CD1c-positive myeloid dendritic cell (primary cell): ENCODE measurements around the gene ACTN4.

Experiments used
- DNase-seq: peaks from one replicate; pipeline ENCODE4 v3.0.0-alpha.2; 2016; ENCODE audit errors: extremely low spot score

ACTN4 gene

GRCh38 chr19:38635483-38636399 is 11.7 kb upstream of the ACTN4 start:
- no peak for DNase-seq

GRCh38 chr19:38638461-38638860 is 9.0 kb upstream of the ACTN4 start:
- no peak for DNase-seq

- no peak for DNase-seq
Measured at GRCh38 chr19:38639679-38640078, 7.8 kb upstream of the ACTN4 start.

- DNase-seq = no peak
Measured at GRCh38 chr19:38640368-38640767, 7.1 kb upstream of the ACTN4 start.

GRCh38 chr19:38642176-38642575 is 5.3 kb upstream of the ACTN4 start:
- DNase-seq = no peak

GRCh38 chr19:38644719-38645118 is 2.7 kb upstream of the ACTN4 start:
- DNase-seq = no peak

GRCh38 chr19:38647966-38648768 is 718 bp downstream of the ACTN4 start:
- DNase-seq = peak; percentile 16

- peak; percentile 28 for DNase-seq
Measured at GRCh38 chr19:38648769-38649304, 1.4 kb downstream of the ACTN4 start.

- peak; percentile 28 for DNase-seq
Measured at GRCh38 chr19:38649305-38650171, 2.1 kb downstream of the ACTN4 start.

GRCh38 chr19:38650172-38650775 is 2.8 kb downstream of the ACTN4 start:
- no peak for DNase-seq

GRCh38 chr19:38650911-38651584 is 3.6 kb downstream of the ACTN4 start:
- peak; percentile 71 for DNase-seq

GRCh38 chr19:38653028-38653571 is 5.7 kb downstream of the ACTN4 start:
- peak; percentile 46 for DNase-seq

GRCh38 chr19:38654628-38655055 is 7.2 kb downstream of the ACTN4 start:
- DNase-seq = no peak

GRCh38 chr19:38655148-38655824 is 7.8 kb downstream of the ACTN4 start:
- no peak for DNase-seq

GRCh38 chr19:38656171-38656981 is 8.9 kb downstream of the ACTN4 start:
- peak; percentile 66 for DNase-seq

- no peak for DNase-seq
Measured at GRCh38 chr19:38657633-38658222, 10.3 kb downstream of the ACTN4 start.

- no peak for DNase-seq
Measured at GRCh38 chr19:38658462-38659306, 11.2 kb downstream of the ACTN4 start.
